GM12872 (cell line): Measurements from ENCODE around the gene GPR156.

Experiments
- CTCF ChIP-seq: IDR thresholded peaks from 3 replicates; pipeline ENCODE4 v1.5.1; 2011; ENCODE audit warnings: low read depth, mild to moderate bottlenecking, low read length, moderate library complexity; ENCODE audit not compliant: insufficient read depth

The GPR156 gene

GRCh38 chr3:120177151-120177550 is 107.9 kb downstream of the GPR156 start:
- TF ChIP-seq CTCF: no peak

GRCh38 chr3:120174811-120175539 is 110.0 kb downstream of the GPR156 start:
- no peak for TF ChIP-seq CTCF

- no peak for TF ChIP-seq CTCF
These were observed 111.9 kb downstream of the GPR156 start for GRCh38 chr3:120173056-120173675.

- TF ChIP-seq CTCF: no peak
These were observed 113.0 kb downstream of the GPR156 start for GRCh38 chr3:120172070-120172469.

- TF ChIP-seq CTCF: no peak
These were observed 113.7 kb downstream of the GPR156 start for GRCh38 chr3:120171134-120171873.

- no peak for TF ChIP-seq CTCF
These were observed 114.8 kb downstream of the GPR156 start for GRCh38 chr3:120170223-120170622.

GRCh38 chr3:120169407-120169806 is 115.6 kb downstream of the GPR156 start:
- no peak for TF ChIP-seq CTCF
